Trophoblast cell (in vitro differentiated cells and primary cell): ENCODE data around the gene TECPR1.

ENCODE experiments used
- DNase-seq, 2 donors: peaks; one replicate each; pipeline ENCODE4 v3.0.0-alpha.2; 2016
- H2AFZ ChIP-seq: 2 replicates; pipeline ENCODE4 v1.6.1; 2013; ENCODE audit warnings: low read length, moderate library complexity, mild to moderate bottlenecking; ENCODE audit not compliant: insufficient read depth, poor library complexity
- H2AK5ac ChIP-seq: 2 replicates; pipeline ENCODE4 v1.6.1; 2013; ENCODE audit warnings: mild to moderate bottlenecking, low read length
- H2BK120ac ChIP-seq: 2 replicates; pipeline ENCODE4 v1.6.1; 2013; ENCODE audit warnings: low read length, mild to moderate bottlenecking, moderate library complexity; ENCODE audit not compliant: insufficient read depth, poor library complexity
- H2BK12ac ChIP-seq: 2 replicates; pipeline ENCODE4 v1.6.1; 2013; ENCODE audit warnings: mild to moderate bottlenecking, low read length, moderate library complexity
- H2BK5ac ChIP-seq: 2 replicates; pipeline ENCODE4 v1.6.1; 2013; ENCODE audit warnings: low read length, low read depth, moderate library complexity, mild to moderate bottlenecking; ENCODE audit not compliant: poor library complexity
- H3K14ac ChIP-seq: 2 replicates; pipeline ENCODE4 v1.6.1; 2013; ENCODE audit warnings: mild to moderate bottlenecking, low read length
- H3K18ac ChIP-seq: 2 replicates; pipeline ENCODE4 v1.6.1; 2013; ENCODE audit warnings: mild to moderate bottlenecking, low read length
- H3K23ac ChIP-seq: 2 replicates; pipeline ENCODE4 v1.6.1; 2013; ENCODE audit warnings: low read length
- H3K27ac ChIP-seq: 2 replicates; pipeline ENCODE4 v1.5.1; 2013; ENCODE audit warnings: low read depth, mild to moderate bottlenecking, inconsistent platforms, low read length, moderate library complexity
- H3K27me3 ChIP-seq: 2 replicates; pipeline ENCODE4 v1.6.1; 2013; ENCODE audit warnings: inconsistent platforms, mild to moderate bottlenecking, low read length, moderate library complexity; ENCODE audit not compliant: insufficient read depth
- H3K36me3 ChIP-seq, 2 experiments: 1 replicate in 1 of 2; 2 replicates in 1 of 2; pipeline ENCODE4 v1.6.1; 2013; ENCODE audit warnings: low read length in 2 of 2, mild to moderate bottlenecking in 2 of 2, moderate library complexity in 1 of 2; ENCODE audit not compliant: insufficient read depth in 2 of 2, control insufficient read depth in 1 of 2
- H3K4ac ChIP-seq: 2 replicates; pipeline ENCODE4 v1.6.1; 2013; ENCODE audit warnings: low read depth, mild to moderate bottlenecking, low read length, moderate library complexity
- H3K4me1 ChIP-seq, 2 experiments: 1 replicate in 1 of 2; 2 replicates in 1 of 2; pipeline ENCODE4 v1.6.1; 2013; ENCODE audit warnings: low read length in 2 of 2, mild to moderate bottlenecking in 2 of 2, moderate library complexity in 1 of 2; ENCODE audit not compliant: insufficient read depth in 2 of 2, control insufficient read depth in 1 of 2
- H3K4me2 ChIP-seq: 2 replicates; pipeline ENCODE4 v1.6.1; 2013; ENCODE audit warnings: inconsistent platforms, mild to moderate bottlenecking, low read length, moderate library complexity
- H3K4me3 ChIP-seq: 2 replicates; pipeline ENCODE4 v1.5.1; 2013; ENCODE audit warnings: mild to moderate bottlenecking, low read depth, low read length, inconsistent platforms
- H3K79me1 ChIP-seq: one replicate; pipeline ENCODE4 v1.6.1; 2013; ENCODE audit warnings: low read length
- H3K79me2 ChIP-seq: 2 replicates; pipeline ENCODE4 v1.6.1; 2013; ENCODE audit warnings: low read length, mild to moderate bottlenecking; ENCODE audit not compliant: control insufficient read depth, insufficient read depth, poor library complexity
- H3K9ac ChIP-seq: 2 replicates; pipeline ENCODE4 v1.6.1; 2013; ENCODE audit warnings: mild to moderate bottlenecking, low read length
- H3K9me3 ChIP-seq: 2 replicates; pipeline ENCODE4 v1.6.1; 2013; ENCODE audit warnings: low read depth, mild to moderate bottlenecking, control low read depth, inconsistent platforms, low read length; ENCODE audit not compliant: insufficient read depth
- H4K12ac ChIP-seq: 2 replicates; pipeline ENCODE4 v1.6.1; 2013; ENCODE audit warnings: low read depth, mild to moderate bottlenecking, low read length, moderate library complexity
- H4K8ac ChIP-seq: 2 replicates; pipeline ENCODE4 v1.6.1; 2013; ENCODE audit warnings: low read depth, mild to moderate bottlenecking, low read length, moderate library complexity
- H4K91ac ChIP-seq: one replicate; pipeline ENCODE4 v1.6.1; 2013; ENCODE audit warnings: low read depth, mild to moderate bottlenecking, low read length, moderate library complexity
- WGBS: extraction: QIAGEN DNeasy Blood & Tissue Kit; methylation state at CpG from one replicate; pipeline ENCODE4 v1.1.7; 2013; ENCODE audit warnings: missing lambda C conversion rate; ENCODE audit not compliant: insufficient read length, insufficient coverage; ENCODE audit errors: extremely low coverage; 5-methylcytosine and 5-hydroxymethylcytosine counted together

Gene TECPR1

DNA sequence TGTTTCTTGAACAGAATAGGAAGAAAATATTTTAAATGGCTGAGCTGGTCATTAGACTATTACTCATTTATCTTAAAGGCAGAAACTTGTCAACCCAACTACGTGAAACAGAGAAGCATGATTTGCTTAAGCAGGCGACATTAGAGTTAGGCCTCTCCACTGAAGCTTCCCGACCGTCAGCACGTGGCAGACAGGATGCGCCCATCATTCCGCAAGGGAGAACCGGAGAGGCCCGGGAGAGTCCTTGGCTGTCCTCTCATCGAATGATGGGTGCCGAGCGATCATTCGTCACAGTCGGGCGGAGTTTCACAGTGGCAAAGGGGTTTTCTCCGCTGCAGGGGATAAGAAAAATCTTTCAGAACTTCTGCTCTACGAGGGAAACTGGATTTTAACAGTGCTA lies 41.2 kb upstream of the TECPR1 start:
- no peak overlapping the region for H3K23ac ChIP-seq
- no peaks in the 10 kb centered on the region for H3K9me3 ChIP-seq
- H3K27me3 ChIP-seq: no peaks in the 10 kb centered on the region
- no CpG with 5 or more reads among the region's 17 CpGs for WGBS
- no peak overlapping the region for H3K27ac ChIP-seq
- H3K4me3 ChIP-seq: no peak overlapping the region
- peaks cover 5 to 9% of the 10 kb centered on the region in 2 experiments for H3K4me1 ChIP-seq
- no peak overlapping the region for H2AK5ac ChIP-seq
- peaks cover 68% of the 10 kb centered on the region in 2 experiments for H3K36me3 ChIP-seq
- H2BK5ac ChIP-seq: no peak overlapping the region
- no peak overlapping the region for H3K4me2 ChIP-seq
- no peak overlapping the region for H4K12ac ChIP-seq
- H3K18ac ChIP-seq: no peak overlapping the region
- no peaks in the 10 kb centered on the region for H3K79me1 ChIP-seq
- H4K8ac ChIP-seq: no peak overlapping the region
- no peak overlapping the region for H3K14ac ChIP-seq
- H2BK120ac ChIP-seq: no peak overlapping the region
- no peak overlapping the region for H4K91ac ChIP-seq
- peak; percentile 46 to 57 for DNase-seq
- no peaks in the 10 kb centered on the region for H3K79me2 ChIP-seq
- no peak overlapping the region for H2BK12ac ChIP-seq
- H3K4ac ChIP-seq: no peak overlapping the region
- H3K9ac ChIP-seq: no peak overlapping the region
- no peak overlapping the region for H2AFZ ChIP-seq

GRCh38 chr7:98291717-98292116 lies 39.7 kb upstream of the TECPR1 start:
- H3K4me2 ChIP-seq: no peak overlapping the region
- no peak overlapping the region for H2BK120ac ChIP-seq
- no peak overlapping the region for H3K27ac ChIP-seq
- no peak overlapping the region for H2BK5ac ChIP-seq
- H4K8ac ChIP-seq: no peak overlapping the region
- H3K79me2 ChIP-seq: peaks cover 11% of the 10 kb centered on the region
- no peak overlapping the region for H4K12ac ChIP-seq
- no peak for DNase-seq
- no peaks in the 10 kb centered on the region for H3K9me3 ChIP-seq
- H4K91ac ChIP-seq: no peak overlapping the region
- no peak overlapping the region for H2AK5ac ChIP-seq
- H3K23ac ChIP-seq: no peak overlapping the region
- no peak overlapping the region for H3K4me3 ChIP-seq
- H3K4ac ChIP-seq: no peak overlapping the region
- peaks cover 9% of the 10 kb centered on the region for H3K79me1 ChIP-seq
- H3K9ac ChIP-seq: no peak overlapping the region
- no peaks in the 10 kb centered on the region for H3K27me3 ChIP-seq
- H2AFZ ChIP-seq: no peak overlapping the region
- no CpG with 5 or more reads among the region's 7 CpGs for WGBS
- peaks cover 14 to 23% of the 10 kb centered on the region in 2 experiments for H3K4me1 ChIP-seq
- H2BK12ac ChIP-seq: no peak overlapping the region
- H3K36me3 ChIP-seq: peaks cover 66 to 74% of the 10 kb centered on the region in 2 experiments
- no peak overlapping the region for H3K18ac ChIP-seq
- no peak overlapping the region for H3K14ac ChIP-seq

GRCh38 chr7:98289333-98289875 lies 37.4 kb upstream of the TECPR1 start:
- H3K4me3 ChIP-seq: no peak overlapping the region
- H3K23ac ChIP-seq: no peak overlapping the region
- peaks cover 29% of the 10 kb centered on the region for H3K79me1 ChIP-seq
- peaks cover 30% of the 10 kb centered on the region for H3K79me2 ChIP-seq
- peak overlapping the region; percentile 22 for H3K18ac ChIP-seq
- H2BK120ac ChIP-seq: no peak overlapping the region
- H2BK12ac ChIP-seq: no peak overlapping the region
- H3K36me3 ChIP-seq: peaks cover 54 to 66% of the 10 kb centered on the region in 2 experiments
- H2AK5ac ChIP-seq: no peak overlapping the region
- H4K91ac ChIP-seq: no peak overlapping the region
- no peaks in the 10 kb centered on the region for H3K9me3 ChIP-seq
- H3K4me2 ChIP-seq: no peak overlapping the region
- peak overlapping the region; percentile 28 for H4K8ac ChIP-seq
- no peak overlapping the region for H2BK5ac ChIP-seq
- no peak overlapping the region for H3K27ac ChIP-seq
- no peaks in the 10 kb centered on the region for H3K27me3 ChIP-seq
- no CpG with 5 or more reads among the region's 4 CpGs for WGBS
- H3K4ac ChIP-seq: peak overlapping the region; percentile 33
- H3K9ac ChIP-seq: no peak overlapping the region
- H2AFZ ChIP-seq: no peak overlapping the region
- DNase-seq: no peak
- peak overlapping the region; percentile 7 for H3K14ac ChIP-seq
- peaks cover 31 to 39% of the 10 kb centered on the region in 2 experiments for H3K4me1 ChIP-seq
- no peak overlapping the region for H4K12ac ChIP-seq

GRCh38 chr7:98288064-98288823 lies 36.2 kb upstream of the TECPR1 start:
- Histone ChIP-seq H3K4me2 (no peak overlapping the region), H3K9me3 (no peaks in the 10 kb centered on the region), H2BK5ac (no peak overlapping the region), H3K18ac (no peak overlapping the region), H3K4me1 (peaks cover 43 to 51% of the 10 kb centered on the region in 2 experiments), H3K14ac (no peak overlapping the region), H2AFZ (no peak overlapping the region), H4K12ac (no peak overlapping the region), H3K79me2 (peaks cover 40% of the 10 kb centered on the region), H3K79me1 (peaks cover 39% of the 10 kb centered on the region), H3K27me3 (no peaks in the 10 kb centered on the region), H3K36me3 (peaks cover 51 to 65% of the 10 kb centered on the region in 2 experiments), H3K9ac (no peak overlapping the region), H3K4ac (peak overlapping the region; percentile 96), H4K91ac (no peak overlapping the region), H3K23ac (no peak overlapping the region), H3K4me3 (no peak overlapping the region), H2AK5ac (no peak overlapping the region), H2BK120ac (no peak overlapping the region), H4K8ac (no peak overlapping the region), H2BK12ac (no peak overlapping the region), H3K27ac (peak overlapping the region; percentile 1)
- WGBS: no CpG with 5 or more reads among the region's 12 CpGs
- DNase-seq: peak in 1 of 2 donors; percentile 1
